GM10266 (cell line): ENCODE data around the gene GATAD2B.
A peak's percentile ranks its signal among the peaks of the same experiment; 100 is the strongest.

Experiments
- DNase-seq: peaks from one replicate; pipeline ENCODE4 v3.0.0; 2012; ENCODE audit errors: extremely low spot score
- TF ChIP-seq, protein P1 (sequence below): IDR thresholded peaks from 2 replicates; pipeline ENCODE4 v1.5.1; 2012; ENCODE audit warnings: mild to moderate bottlenecking, low read depth; ENCODE audit not compliant: control insufficient read depth, insufficient read depth; ENCODE audit errors: missing control alignments

Gene GATAD2B

DNA sequence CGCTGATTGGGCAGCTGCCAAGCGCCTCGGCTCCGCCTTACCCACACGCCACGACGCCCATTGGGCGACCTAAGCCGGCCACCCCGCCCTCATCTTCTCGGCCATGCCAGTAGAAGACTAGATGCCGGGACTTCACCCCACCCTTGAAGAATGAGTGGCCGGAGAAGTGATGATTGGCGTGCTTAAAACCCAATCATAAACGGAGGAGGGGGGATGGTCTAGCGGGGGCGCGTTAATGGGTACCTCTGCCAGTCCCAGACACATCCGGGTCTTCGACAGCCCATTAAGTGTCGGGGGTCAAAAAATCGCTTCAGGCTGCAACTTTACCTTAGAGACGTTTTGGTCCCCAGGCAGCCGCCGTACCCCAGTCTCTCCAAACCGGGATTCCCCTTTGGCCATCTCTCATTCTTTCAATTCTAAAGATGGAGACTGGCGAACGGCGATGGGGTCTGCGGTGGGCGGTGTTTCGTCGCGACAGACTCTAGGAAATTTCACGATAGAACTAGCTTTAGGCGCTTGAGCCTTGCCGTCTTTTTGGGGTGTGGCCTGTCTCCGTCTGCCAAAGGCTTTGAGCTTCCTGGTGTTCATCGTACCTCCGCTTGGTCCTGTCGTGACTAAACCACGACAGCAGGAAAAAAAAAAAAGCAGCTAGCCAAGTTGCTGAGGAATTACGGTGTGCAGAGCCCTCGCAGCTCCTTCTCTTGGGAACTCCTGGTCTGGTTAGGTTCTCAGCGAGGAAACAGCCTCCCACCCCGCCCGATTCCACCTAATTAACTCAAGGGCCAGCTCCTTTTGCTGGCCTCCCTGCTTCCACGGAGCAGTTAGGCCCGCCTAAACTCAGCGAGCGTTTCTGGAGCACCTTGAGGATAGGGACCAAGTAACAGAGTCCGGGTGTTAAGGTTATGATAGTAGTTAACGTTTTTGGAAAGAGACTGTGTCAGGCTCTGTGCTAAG lies at the start of gene GATAD2B:
Gene GATAD2B, minus strand, starts transcription at position 1 of the 954 bp plus-strand sequence. CDS start 94,625 bp downstream, outside the sequence.
- peak; percentile 99 for DNase-seq
- TF ChIP-seq, protein P1, sequence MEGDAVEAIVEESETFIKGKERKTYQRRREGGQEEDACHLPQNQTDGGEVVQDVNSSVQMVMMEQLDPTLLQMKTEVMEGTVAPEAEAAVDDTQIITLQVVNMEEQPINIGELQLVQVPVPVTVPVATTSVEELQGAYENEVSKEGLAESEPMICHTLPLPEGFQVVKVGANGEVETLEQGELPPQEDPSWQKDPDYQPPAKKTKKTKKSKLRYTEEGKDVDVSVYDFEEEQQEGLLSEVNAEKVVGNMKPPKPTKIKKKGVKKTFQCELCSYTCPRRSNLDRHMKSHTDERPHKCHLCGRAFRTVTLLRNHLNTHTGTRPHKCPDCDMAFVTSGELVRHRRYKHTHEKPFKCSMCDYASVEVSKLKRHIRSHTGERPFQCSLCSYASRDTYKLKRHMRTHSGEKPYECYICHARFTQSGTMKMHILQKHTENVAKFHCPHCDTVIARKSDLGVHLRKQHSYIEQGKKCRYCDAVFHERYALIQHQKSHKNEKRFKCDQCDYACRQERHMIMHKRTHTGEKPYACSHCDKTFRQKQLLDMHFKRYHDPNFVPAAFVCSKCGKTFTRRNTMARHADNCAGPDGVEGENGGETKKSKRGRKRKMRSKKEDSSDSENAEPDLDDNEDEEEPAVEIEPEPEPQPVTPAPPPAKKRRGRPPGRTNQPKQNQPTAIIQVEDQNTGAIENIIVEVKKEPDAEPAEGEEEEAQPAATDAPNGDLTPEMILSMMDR = no peak

DNA sequence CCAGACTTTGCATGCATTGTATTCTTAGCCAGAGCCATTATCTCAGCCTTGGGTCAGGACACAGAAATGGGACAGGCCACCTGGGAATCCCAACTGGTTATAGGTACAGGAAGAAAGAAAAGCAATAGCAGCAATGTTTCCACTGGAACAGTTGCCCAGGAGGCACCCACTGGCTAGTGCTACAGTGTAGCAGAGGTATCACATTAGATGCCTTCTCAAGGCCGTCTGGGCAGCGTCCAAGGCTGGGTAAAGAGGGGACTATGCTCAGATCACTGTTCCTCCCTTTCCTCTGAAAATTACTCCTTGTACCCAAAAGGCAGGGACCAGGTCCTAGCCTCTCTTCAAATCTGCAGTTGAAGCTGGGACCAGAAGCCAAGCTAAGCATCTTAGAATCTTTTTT lies 47.6 kb upstream of the GATAD2B start:
- TF ChIP-seq, protein P1 = no peak
- no peak for DNase-seq

DNA sequence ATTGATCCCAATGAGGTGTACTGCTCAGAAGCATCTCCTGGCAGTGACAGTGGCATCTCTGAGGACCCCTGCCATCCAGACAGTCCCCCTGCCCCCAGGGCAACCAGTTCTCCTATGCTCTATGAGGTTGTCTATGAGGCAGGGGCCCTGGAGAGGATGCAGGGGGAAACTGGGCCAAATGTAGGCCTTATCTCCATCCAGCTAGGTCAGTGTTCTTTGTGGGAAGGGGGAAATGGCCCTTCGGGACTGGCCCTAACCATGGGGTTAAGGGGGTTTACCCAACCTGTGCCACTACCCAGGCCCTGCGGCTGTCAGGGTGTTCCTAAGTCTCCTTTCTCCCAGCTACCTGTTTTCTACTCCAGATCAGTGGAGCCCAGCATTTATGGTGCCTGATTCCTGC lies 46.2 kb upstream of the GATAD2B start:
- TF ChIP-seq, protein P1 = no peak
- DNase-seq = no peak

DNA sequence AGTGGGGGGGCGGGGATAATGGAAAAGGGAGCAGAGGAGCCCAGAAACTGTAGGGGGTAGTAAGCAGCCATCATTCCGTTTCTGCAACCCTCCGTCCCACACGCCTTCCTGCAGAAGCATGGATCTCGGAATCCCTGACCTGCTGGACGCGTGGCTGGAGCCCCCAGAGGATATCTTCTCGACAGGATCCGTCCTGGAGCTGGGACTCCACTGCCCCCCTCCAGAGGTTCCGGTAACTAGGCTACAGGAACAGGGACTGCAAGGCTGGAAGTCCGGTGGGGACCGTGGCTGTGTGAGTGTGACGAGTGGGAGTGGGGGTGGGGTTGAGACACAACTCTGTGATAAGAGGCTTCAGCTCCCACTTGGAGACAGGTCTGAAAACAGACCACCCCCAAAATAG lies 45.6 kb upstream of the GATAD2B start:
- DNase-seq = no peak
- TF ChIP-seq, protein P1 = no peak

DNA sequence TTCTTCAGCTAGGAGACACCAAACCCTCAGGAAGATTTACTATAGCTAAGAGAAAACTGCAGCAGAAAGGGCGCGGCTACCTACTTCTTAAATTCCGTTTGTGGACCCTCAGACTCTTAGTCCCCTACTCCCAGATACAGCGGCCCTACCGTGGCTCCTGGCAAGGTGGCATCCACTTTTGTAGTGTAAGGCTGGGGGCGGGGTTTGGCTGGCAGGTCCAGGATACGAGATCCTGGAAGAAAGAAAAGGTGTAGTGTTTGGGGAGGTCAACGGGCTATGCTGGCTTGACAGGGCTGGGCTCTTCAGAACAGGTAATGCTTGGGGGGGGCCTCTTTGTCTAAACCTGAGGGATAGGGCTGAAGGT lies 45.2 kb upstream of the GATAD2B start:
- no peak for DNase-seq
- TF ChIP-seq, protein P1 = no peak

DNA sequence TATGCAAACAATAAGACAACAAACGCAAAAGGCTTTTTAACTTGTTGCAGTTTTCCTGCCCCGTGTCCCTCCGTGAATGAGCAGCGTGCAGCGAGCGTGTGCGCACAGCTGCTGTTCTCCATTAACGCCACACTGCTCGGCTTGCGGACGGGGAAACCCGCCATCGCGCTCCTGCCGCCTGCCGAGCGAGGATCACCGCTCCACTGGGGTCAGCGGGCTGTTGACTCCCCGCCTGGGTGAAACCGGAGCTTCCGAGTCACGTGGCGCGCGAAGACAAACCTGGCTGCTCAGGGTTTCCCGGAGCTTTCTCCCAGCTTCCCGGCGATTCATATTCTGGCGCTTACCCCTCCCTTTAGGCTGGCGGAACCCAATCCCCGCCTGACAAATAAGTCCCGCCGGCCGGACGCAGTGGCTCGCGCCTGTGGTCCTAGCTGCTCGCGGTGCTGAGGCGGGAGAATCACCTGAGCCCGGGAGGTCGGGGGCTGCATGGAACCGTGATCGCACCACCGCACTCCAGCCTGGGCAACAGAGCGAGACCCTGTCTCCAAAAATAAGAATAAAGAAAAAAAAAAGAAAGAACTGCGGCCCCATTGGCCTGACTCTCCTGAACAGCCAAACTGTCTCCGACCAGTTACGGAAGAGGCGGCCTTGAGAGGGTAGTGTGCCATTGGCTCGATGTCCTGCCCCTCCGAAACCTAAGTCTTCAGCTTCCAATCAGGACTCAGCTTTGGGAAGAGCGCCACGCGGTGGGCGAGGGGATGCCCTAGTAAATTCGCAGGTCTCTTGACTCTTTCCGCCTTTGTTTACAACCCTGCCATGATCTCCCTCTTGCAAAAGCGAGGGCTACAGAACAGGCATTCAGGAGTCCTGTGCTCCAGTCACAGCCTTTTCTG lies 44.6 kb upstream of the GATAD2B start, which contains the start of gene CREB3L4:
Gene CREB3L4, plus strand, starts transcription at position 796 of the 893 bp plus-strand sequence. CDS start 624 bp downstream, outside the sequence.
- TF ChIP-seq, protein P1 = peak; percentile 62

DNA sequence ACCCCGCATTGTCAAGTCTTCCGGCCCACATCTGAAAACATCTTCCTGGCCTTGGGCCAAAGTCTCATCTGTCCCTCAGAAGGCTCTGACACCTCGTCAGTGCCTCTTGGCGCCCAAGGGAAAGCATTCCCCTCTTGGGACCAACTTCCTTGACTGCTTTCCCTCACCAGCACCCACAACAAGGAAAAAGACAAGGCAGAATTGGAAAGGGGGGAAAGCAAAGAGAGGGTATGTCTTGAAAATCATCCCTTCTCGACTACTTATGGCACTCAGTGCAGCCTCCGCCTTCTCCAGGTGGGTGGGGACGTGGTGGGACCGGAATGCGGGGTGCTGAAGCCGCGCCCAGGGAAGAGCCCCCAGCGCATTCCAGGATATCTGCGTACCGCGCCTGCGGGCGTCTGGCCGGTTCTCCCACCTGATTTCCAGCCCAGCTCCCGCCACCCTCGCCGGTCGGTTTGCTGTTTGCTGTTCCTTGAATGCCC lies 41.1 kb upstream of the GATAD2B start:
- TF ChIP-seq, protein P1 = no peak
- no peak for DNase-seq

More for the DNA sequence above, 44.6 kb upstream of the GATAD2B start, which contains the start of gene CREB3L4:
- peak; percentile 90 for DNase-seq
